Measurements from ENCODE around the gene PAQR8. TPM values are rescaled to one million over a fixed set of nuclear protein-coding genes. Genes with fewer than 3 reads are reported as not detected.

The PAQR8 gene
- total RNA-seq, 3 donors from 2014 or later, result 70.6 to 184 (median 81.4) TPM

GRCh38 chr6:52324189-52324588, 37.8 kb upstream of the PAQR8 start:
- H3K36me3 ChIP-seq (ENCODE audit: low read depth), result no peaks in the 10 kb centered on the region
- ATAC-seq, result no peak
- no peak overlapping the region for H3K4me3 ChIP-seq
- intact Hi-C loops (cut with DNase I, micrococcal nuclease), result no loop called here
- no peak for TF ChIP-seq CTCF (IDR thresholded peaks at IDR 0.05)
- H3K4me1 ChIP-seq (ENCODE audit: low read depth), result peaks cover 20% of the 10 kb centered on the region
- H3K9me3 ChIP-seq, result no peaks in the 10 kb centered on the region
- no peak for DNase-seq

- Histone ChIP-seq H3K9me3 (no peaks in the 10 kb centered on the region), H3K4me1 (ENCODE audit: low read depth) (peaks cover 29% of the 10 kb centered on the region), H3K4me3 (no peak overlapping the region), H3K36me3 (ENCODE audit: low read depth) (no peaks in the 10 kb centered on the region)
- ATAC-seq (peak; percentile 64), DNase-seq (peak in 2 of 3 donors; percentile 51 to 69)
- intact Hi-C loops (cut with DNase I, micrococcal nuclease), result no loop called here
- no peak for TF ChIP-seq CTCF (IDR thresholded peaks at IDR 0.05)
Observed at GRCh38 chr6:52325695-52326471, 36.1 kb upstream of the PAQR8 start.

GRCh38 chr6:52326540-52327364, 35.2 kb upstream of the PAQR8 start:
- no peak for TF ChIP-seq CTCF (IDR thresholded peaks at IDR 0.05)
- no peak for ATAC-seq
- Histone ChIP-seq H3K36me3 (ENCODE audit: low read depth) (no peaks in the 10 kb centered on the region), H3K9me3 (no peaks in the 10 kb centered on the region), H3K4me3 (no peak overlapping the region), H3K4me1 (ENCODE audit: low read depth) (peaks cover 33% of the 10 kb centered on the region)
- intact Hi-C loops (cut with DNase I, micrococcal nuclease), result no loop called here
- no peak for DNase-seq

GRCh38 chr6:52328303-52328662, 33.7 kb upstream of the PAQR8 start:
- intact Hi-C loops (cut with DNase I, micrococcal nuclease), result no loop called here
- ATAC-seq (peak; percentile 83), DNase-seq (peak in 1 of 3 donors; percentile 74)
- Histone ChIP-seq H3K4me3 (no peak overlapping the region), H3K4me1 (ENCODE audit: low read depth) (peaks cover 33% of the 10 kb centered on the region), H3K9me3 (no peaks in the 10 kb centered on the region), H3K36me3 (ENCODE audit: low read depth) (no peaks in the 10 kb centered on the region)
- TF ChIP-seq CTCF (IDR thresholded peaks at IDR 0.05), result no peak

GRCh38 chr6:52328729-52329128, 33.2 kb upstream of the PAQR8 start:
- intact Hi-C loops (cut with DNase I, micrococcal nuclease), result no loop called here
- no peaks in the 10 kb centered on the region for H3K9me3 ChIP-seq
- no peak overlapping the region for H3K4me3 ChIP-seq
- ATAC-seq, result peak; percentile 2
- TF ChIP-seq CTCF (IDR thresholded peaks at IDR 0.05), result no peak
- peaks cover 33% of the 10 kb centered on the region for H3K4me1 ChIP-seq (ENCODE audit: low read depth)
- DNase-seq, result no peak
- H3K36me3 ChIP-seq (ENCODE audit: low read depth), result no peaks in the 10 kb centered on the region
